K562 (cell line): ENCODE data around the gene ZNF785. TPM values are rescaled to one million over a fixed set of nuclear protein-coding genes. Genes with fewer than 3 reads are reported as not detected.

Experiments
- ATAC-seq: fragments of 200-7000 bp; cut with Tn5 transposase; 3 replicates; pipeline ENCODE4 v1.9.1; 2020; ENCODE audit warnings: moderate library complexity
- BruUV-seq: library from RNA; stranded (reverse); fragments of 400-500 nt; replicated peaks from 2 replicates; lab custom pipeline; 2021; lab: Mats Ljungman, UMichigan
- CTCF ChIA-PET: fragments of 300-600 bp; formaldehyde crosslinking; extraction: SDS; loops from one replicate; lab custom pipeline; 2021; ENCODE audit warnings: low intra/inter-chr PET ratio; lab: Yijun Ruan, JAX
- POLR2A ChIA-PET: fragments of 300-600, 350-650 bp; sonication (Branson Sonifier 250); formaldehyde crosslinking; extraction: SDS; loops from one replicate; lab custom pipeline; 2021; ENCODE audit warnings: antibody characterized with exemption, inconsistent platforms; lab: Yijun Ruan, JAX
- DNase-seq, 4 experiments: peaks; one replicate each; pipeline versions ENCODE4 v3.0.0 to v3.0.0-alpha.2; 2011 to 2018; ENCODE audit warnings: low spot score in 3 of 4, mixed read lengths in 3 of 4; ENCODE audit errors: extremely low read depth in 1 of 4
- FAIRE-seq: peaks from 2 replicates; lab custom pipeline; 2011; peaks lifted over from hg19 to GRCh38; lab: Jason Lieb, UNC
- H2AFZ ChIP-seq: 2 replicates; pipeline ENCODE4 v1.6.0; 2011; ENCODE audit warnings: low read depth, low read length, control low read depth, inconsistent platforms
- H3K27ac ChIP-seq: fragments of 200-600 bp; 3 replicates; pipeline ENCODE4 v1.8.0; 2011; ENCODE audit warnings: low read depth, mild to moderate bottlenecking, control low read depth, inconsistent platforms, low read length, moderate library complexity, mixed read lengths; ENCODE audit errors: extremely low read depth
- H3K27me3 ChIP-seq, 2 experiments: fragments of 300-600 bp in 1 of 2; 2 replicates in 1 of 2; 3 replicates in 1 of 2; pipeline versions ENCODE4 v1.6.0 to v1.8.0; 2011; ENCODE audit warnings: inconsistent platforms in 2 of 2, low read length in 2 of 2, mild to moderate bottlenecking in 1 of 2, mixed read lengths in 1 of 2, moderate library complexity in 1 of 2; ENCODE audit not compliant: control insufficient read depth in 2 of 2, insufficient read depth in 2 of 2
- H3K36me3 ChIP-seq: fragments of 300-600 bp; 3 replicates; pipeline ENCODE4 v1.8.0; 2011; ENCODE audit warnings: mild to moderate bottlenecking, low read length, inconsistent platforms; ENCODE audit not compliant: control insufficient read depth, insufficient read depth
- H3K4me1 ChIP-seq, 2 experiments: fragments of 200-600 bp in 1 of 2; replicated peaks in 1 of 2; 2 replicates in 1 of 2; 3 replicates in 1 of 2; pipeline versions ENCODE4 v1.5.1 to v1.8.0; 2011; ENCODE audit warnings: inconsistent platforms in 2 of 2, low read length in 2 of 2, mild to moderate bottlenecking in 1 of 2, mixed read lengths in 1 of 2, moderate library complexity in 1 of 2; ENCODE audit not compliant: control insufficient read depth in 2 of 2, insufficient read depth in 2 of 2
- H3K4me2 ChIP-seq: 2 replicates; pipeline ENCODE4 v1.6.1; 2011; ENCODE audit warnings: low read length, control low read depth, inconsistent platforms, mixed read lengths; ENCODE audit not compliant: insufficient read depth
- H3K4me3 ChIP-seq: fragments of 200-600 bp; sonication (generic), shearing (Covaris generic); 2 replicates; pipeline ENCODE4 v1.5.1; 2016; ENCODE audit warnings: control low read depth, inconsistent platforms
- H3K79me2 ChIP-seq: fragments of 200-600 bp; 3 replicates; pipeline ENCODE4 v1.8.0; 2011; ENCODE audit warnings: low read length, inconsistent platforms; ENCODE audit not compliant: control insufficient read depth, insufficient read depth
- H3K9ac ChIP-seq, 2 experiments: 2 replicates each; pipeline versions ENCODE4 v1.6.0 to v1.6.1; 2011; ENCODE audit warnings: low read depth in 2 of 2, low read length in 2 of 2, control low read depth in 1 of 2, inconsistent platforms in 1 of 2, mild to moderate bottlenecking in 1 of 2, mixed read lengths in 1 of 2; ENCODE audit not compliant: insufficient read depth in 1 of 2
- H3K9me1 ChIP-seq: one replicate; pipeline ENCODE4 v1.6.0; 2011; ENCODE audit warnings: inconsistent platforms, mild to moderate bottlenecking, low read length, moderate library complexity; ENCODE audit not compliant: control insufficient read depth, insufficient read depth
- H3K9me3 ChIP-seq: replicated peaks from 2 replicates; pipeline ENCODE4 v1.5.1; 2011; ENCODE audit warnings: low read depth, low read length, inconsistent platforms; ENCODE audit not compliant: control insufficient read depth, insufficient read depth
- H4K20me1 ChIP-seq: replicated peaks from 2 replicates; pipeline ENCODE4 v1.6.1; 2011; ENCODE audit warnings: low read length, inconsistent platforms, mixed read lengths; ENCODE audit not compliant: control insufficient read depth, insufficient read depth
- CCAR2 ChIP-seq: fragments of 200-400 bp; formaldehyde crosslinking; IDR thresholded peaks from 2 replicates; pipeline ENCODE4 v1.6.1; 2017; ENCODE audit warnings: mild to moderate bottlenecking, low read depth, low read length
- E4F1 ChIP-seq: fragments of 250-450 bp; sonication (Bioruptor Pico); IDR thresholded peaks from 2 replicates; pipeline ENCODE4 v1.5.0; 2021; ENCODE audit warnings: mild to moderate bottlenecking, borderline replicate concordance
- HMG20A ChIP-seq: fragments of 450-650 bp; formaldehyde crosslinking; conservative IDR thresholded peaks from 2 replicates; pipeline ENCODE4 v1.4.0; 2020; ENCODE audit warnings: mild to moderate bottlenecking, mixed read lengths
- IRF1 ChIP-seq: sonication (generic); formaldehyde crosslinking; IDR thresholded peaks from 2 replicates; pipeline ENCODE4 v1.8.0; 2022; ENCODE audit warnings: missing genetic modification reagents, mild to moderate bottlenecking, borderline replicate concordance
- PHB ChIP-seq: fragments of 250-450 bp; sonication (Bioruptor Pico); IDR thresholded peaks from 2 replicates; pipeline ENCODE4 v1.5.0; 2021
- POLR2H ChIP-seq: IDR thresholded peaks from 2 replicates; pipeline ENCODE4 v1.6.1; 2016; ENCODE audit warnings: missing genetic modification characterization, low read depth, mild to moderate bottlenecking, control low read depth, missing compliant biosample characterization, moderate library complexity
- SREBF2 ChIP-seq: sonication (generic); formaldehyde crosslinking; IDR thresholded peaks from 2 replicates; pipeline ENCODE4 v1.4.0; 2020; ENCODE audit warnings: mild to moderate bottlenecking, missing genetic modification reagents
- ZFPM2 ChIP-seq: fragments of 250-450 bp; sonication (Bioruptor Pico); IDR thresholded peaks from 2 replicates; pipeline ENCODE4 v1.5.1; 2022; ENCODE audit warnings: mild to moderate bottlenecking
- ZNF146 ChIP-seq: IDR thresholded peaks from one replicate; pipeline ENCODE4 v1.6.1; 2018; ENCODE audit warnings: missing compliant biosample characterization; ENCODE audit not compliant: unreplicated experiment
- ZNF407 ChIP-seq: fragments of 450-650 bp; IDR thresholded peaks from 2 replicates; pipeline ENCODE4 v1.6.1; 2016; ENCODE audit warnings: low read depth
- ZNF511 ChIP-seq: sonication (generic); formaldehyde crosslinking; IDR thresholded peaks from 2 replicates; pipeline ENCODE4 v1.8.0; 2022; ENCODE audit warnings: mild to moderate bottlenecking, missing genetic modification reagents
- whole genome bisulfite sequencing: fragments of 100-300 bp; shearing (Covaris generic); methylation state at CpG from one replicate; pipeline ENCODE4 v1.1.6; 2016; ENCODE audit warnings: low coverage, mixed read lengths; ENCODE audit not compliant: insufficient coverage; ENCODE audit errors: missing lambda C conversion rate; 5-methylcytosine and 5-hydroxymethylcytosine counted together
- in situ Hi-C: fragments of 300-500 bp; cut with MboI; formaldehyde crosslinking; loops from 4 replicates; pipeline ENCODE4 v1.15.0; 2018; ENCODE audit warnings: inconsistent platforms, mixed read lengths
- intact Hi-C: fragments of 100-400 bp; cut with micrococcal nuclease; formaldehyde crosslinking; loops from 2 replicates; pipeline ENCODE4 v1.14.2; 2022
- polyA plus RNA-seq, 8 experiments: library from polyadenylated mRNA; depleted of rRNA in 4 of 8; stranded (reverse) in 5 of 8; unstranded in 3 of 8; fragments of >200 nt; fragmentation: Nextera tagmentation in 2 of 8; fragmentation: Illumina TruSeq in 1 of 8; extraction: Ambion mirVana in 2 of 8; extraction: Trizol in 1 of 8; gene quantifications; 2 replicates each; pipeline versions ENCODE4 v1.2.1 to v1.2.3, GENCODE V29; 2011 to 2014; ENCODE audit warnings: inconsistent platforms in 1 of 8, missing spikeins in 1 of 8
- total RNA-seq, 7 experiments: library from RNA; depleted of rRNA in 6 of 7; stranded (reverse); fragments of >200 nt in 6 of 7; fragmentation: Illumina TruSeq in 2 of 7; extraction: Trizol in 2 of 7; gene quantifications; 2 replicates each; pipeline versions ENCODE4 v1.2.1 to v1.2.3, GENCODE V29; 2011 to 2021; ENCODE audit warnings: low replicate concordance in 1 of 7

The ZNF785 gene
- total and polyA plus RNA-seq, 9 of the 15 experiments (the other 6 are each of a cell fraction or from before 2014, with no cell fraction given) = 0.64 to 11.0 (median 6.4) TPM

- ChIA-PET CTCF (no interaction called here), POLR2A (interaction anchor here (1.3 kb wide), 1 partner anchor 11 kb away, joined by 3 read pairs; the partner anchor contains the start of gene ZNF764)
- FAIRE-seq = no peak
- Histone ChIP-seq H3K27me3 (no peaks in the 10 kb centered on the region), H3K79me2 (peaks cover 23% of the 10 kb centered on the region), H3K4me3 (no peak overlapping the region), H3K4me2 (no peak overlapping the region), H4K20me1 (no peaks in the 10 kb centered on the region), H2AFZ (no peak overlapping the region), H3K36me3 (no peaks in the 10 kb centered on the region), H3K4me1 (peaks cover 13 to 30% of the 10 kb centered on the region in 2 experiments), H3K9ac (no peak overlapping the region), H3K27ac (no peak overlapping the region), H3K9me1 (no peaks in the 10 kb centered on the region), H3K9me3 (no peaks in the 10 kb centered on the region)
- BruUV-seq = no TSS peak
- peak in 1 of 4 experiments; percentile 19 for DNase-seq
- ATAC-seq = no peak
- in situ Hi-C loops (no loop called here), intact Hi-C loops (no loop called here)
- WGBS = 95% methylated on average over 3 of the region's 3 CpGs
- TF ChIP-seq ZNF407 = no peak
- TF ChIP-seq CCAR2 = no peak
- TF ChIP-seq HMG20A (CRISPR knock-in tag) = no peak
- no peak for TF ChIP-seq POLR2H (tag)
- no peak for TF ChIP-seq ZFPM2
- no peak for TF ChIP-seq ZNF146 (CRISPR knock-in tag)
- TF ChIP-seq E4F1 (CRISPR knock-in tag) = no peak
- TF ChIP-seq ZNF511 (CRISPR knock-in tag) = no peak
- no peak for TF ChIP-seq PHB (CRISPR knock-in tag)
- no peak for TF ChIP-seq IRF1 (CRISPR knock-in tag)
- no peak for TF ChIP-seq SREBF2
These were observed 16.2 kb downstream of the ZNF785 start for GRCh38 chr16:30569281-30569680.
